ENCODE results near the gene SRSF1.

Gene SRSF1

GRCh38 chr17:58006924-58007780, at the start of gene SRSF1:
Gene SRSF1 (minus strand): TSS chr17:58007246. CDS start chr17:58007137, 109 bp downstream.
- ATAC-seq (ENCODE audit: low read depth) (peak; percentile 87), DNase-seq (ENCODE audit: low spot score) (peak; percentile 98)
- no peak for TF ChIP-seq CTCF (IDR thresholded peaks at IDR 0.05; ENCODE audit: poor library complexity, severe bottlenecking)
- Histone ChIP-seq H3K36me3 (ENCODE audit: low read depth) (peaks cover 46% of the 10 kb centered on the region), H3K4me1 (ENCODE audit: insufficient read depth, poor library complexity, severe bottlenecking) (peaks cover 30% of the 10 kb centered on the region), H3K9me3 (ENCODE audit: severe bottlenecking) (no peaks in the 10 kb centered on the region), H3K27ac (ENCODE audit: poor library complexity, severe bottlenecking) (peak within 1 kb of the TSS; percentile 82), H3K4me3 (ENCODE audit: severe bottlenecking) (peak within 1 kb of the TSS; percentile 81), H3K27me3 (ENCODE audit: insufficient read depth, poor library complexity, severe bottlenecking) (no peaks in the 10 kb centered on the region)

GRCh38 chr17:58056476-58056875, 49.4 kb upstream of the SRSF1 start:
- no peaks in the 10 kb centered on the region for H3K4me1 ChIP-seq (ENCODE audit: insufficient read depth, poor library complexity, severe bottlenecking)
- no peak for TF ChIP-seq CTCF (IDR thresholded peaks at IDR 0.05; ENCODE audit: poor library complexity, severe bottlenecking)
- DNase-seq (ENCODE audit: low spot score) (no peak), ATAC-seq (ENCODE audit: low read depth) (no peak)
- no peaks in the 10 kb centered on the region for H3K9me3 ChIP-seq (ENCODE audit: severe bottlenecking)
- H3K27me3 ChIP-seq (ENCODE audit: insufficient read depth, poor library complexity, severe bottlenecking), result no peaks in the 10 kb centered on the region
- no peak overlapping the region for H3K27ac ChIP-seq (ENCODE audit: poor library complexity, severe bottlenecking)
- H3K4me3 ChIP-seq (ENCODE audit: severe bottlenecking), result no peak overlapping the region
- no peaks in the 10 kb centered on the region for H3K36me3 ChIP-seq (ENCODE audit: low read depth)

GRCh38 chr17:58054641-58055040, 47.6 kb upstream of the SRSF1 start:
- no peak for TF ChIP-seq CTCF (IDR thresholded peaks at IDR 0.05; ENCODE audit: poor library complexity, severe bottlenecking)
- H3K27ac ChIP-seq (ENCODE audit: poor library complexity, severe bottlenecking), result no peak overlapping the region
- no peaks in the 10 kb centered on the region for H3K36me3 ChIP-seq (ENCODE audit: low read depth)
- ATAC-seq (ENCODE audit: low read depth), result no peak
- no peaks in the 10 kb centered on the region for H3K4me1 ChIP-seq (ENCODE audit: insufficient read depth, poor library complexity, severe bottlenecking)
- no peaks in the 10 kb centered on the region for H3K27me3 ChIP-seq (ENCODE audit: insufficient read depth, poor library complexity, severe bottlenecking)
- no peak overlapping the region for H3K4me3 ChIP-seq (ENCODE audit: severe bottlenecking)
- DNase-seq (ENCODE audit: low spot score), result no peak
- H3K9me3 ChIP-seq (ENCODE audit: severe bottlenecking), result no peaks in the 10 kb centered on the region

GRCh38 chr17:58052945-58053715, 46.1 kb upstream of the SRSF1 start:
- H3K4me3 ChIP-seq (ENCODE audit: severe bottlenecking), result no peak overlapping the region
- DNase-seq (ENCODE audit: low spot score), result no peak
- no peak overlapping the region for H3K27ac ChIP-seq (ENCODE audit: poor library complexity, severe bottlenecking)
- no peak for ATAC-seq (ENCODE audit: low read depth)
- H3K36me3 ChIP-seq (ENCODE audit: low read depth), result no peaks in the 10 kb centered on the region
- H3K27me3 ChIP-seq (ENCODE audit: insufficient read depth, poor library complexity, severe bottlenecking), result no peaks in the 10 kb centered on the region
- TF ChIP-seq CTCF (IDR thresholded peaks at IDR 0.05; ENCODE audit: poor library complexity, severe bottlenecking), result no peak
- no peaks in the 10 kb centered on the region for H3K4me1 ChIP-seq (ENCODE audit: insufficient read depth, poor library complexity, severe bottlenecking)
- H3K9me3 ChIP-seq (ENCODE audit: severe bottlenecking), result no peaks in the 10 kb centered on the region

Measured in RWPE2 (cell line).